ENCODE data around the gene LNX2. TPM values are rescaled to one million over a fixed set of nuclear protein-coding genes. Genes with fewer than 3 reads are reported as not detected.

LNX2 gene
- total RNA-seq, 2 donors from 2014 or later, result 13.9 to 15.6 TPM

DNA sequence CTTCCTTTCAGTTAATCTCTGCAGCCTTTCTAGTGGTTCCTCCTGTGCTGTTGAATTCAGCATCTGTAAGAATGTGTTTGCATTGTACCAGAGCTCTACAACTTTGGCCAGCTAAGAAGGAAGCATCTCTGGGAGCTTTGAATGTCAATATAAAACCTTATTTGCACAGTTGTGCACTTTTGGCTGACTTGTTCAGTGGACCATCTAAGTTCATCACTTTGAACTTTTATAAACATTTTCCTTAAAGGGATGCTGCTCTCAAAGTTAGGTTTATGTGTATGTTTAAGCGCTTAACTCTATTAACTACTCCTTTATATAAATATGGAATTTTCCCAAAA is 16.9 kb upstream of the LNX2 start:
- Histone ChIP-seq H3K4me1 (ENCODE audit: control insufficient read depth, insufficient read depth, low read length) (no peaks in the 10 kb centered on the region), H3K4me3 (ENCODE audit: low read length) (no peak overlapping the region), H3K27ac (ENCODE audit: low read depth, low read length) (no peak overlapping the region), H3K36me3 (ENCODE audit: control insufficient read depth, insufficient read depth, low read length) (peaks cover 6% of the 10 kb centered on the region), H3K27me3 (ENCODE audit: control insufficient read depth, insufficient read depth, low read length, poor library complexity, severe bottlenecking) (no peaks in the 10 kb centered on the region), H3K9ac (ENCODE audit: extremely low read depth, low read length, poor library complexity, severe bottlenecking) (no peak overlapping the region), H3K9me3 (ENCODE audit: control insufficient read depth, low read length) (no peaks in the 10 kb centered on the region)
- no peaks in the 10 kb centered on the region for H3K27me3 Mint-ChIP-seq (ENCODE audit: insufficient read depth)
- peaks cover 5% of the 10 kb centered on the region for H3K4me1 Mint-ChIP-seq
- peaks cover 8% of the 10 kb centered on the region for H3K36me3 Mint-ChIP-seq (ENCODE audit: low read depth)
- no peaks in the 10 kb centered on the region for H3K9me3 Mint-ChIP-seq
- H3K4me3 Mint-ChIP-seq, result no peak overlapping the region
- no peak overlapping the region for H3K27ac Mint-ChIP-seq
- WGBS, 2 experiments (ENCODE audit: insufficient coverage in 1 of 2, insufficient read length in 1 of 2), result no CpG with 5 or more reads among the region's 1 CpG
- no peak for DNase-seq
- TF ChIP-seq, protein P1, sequence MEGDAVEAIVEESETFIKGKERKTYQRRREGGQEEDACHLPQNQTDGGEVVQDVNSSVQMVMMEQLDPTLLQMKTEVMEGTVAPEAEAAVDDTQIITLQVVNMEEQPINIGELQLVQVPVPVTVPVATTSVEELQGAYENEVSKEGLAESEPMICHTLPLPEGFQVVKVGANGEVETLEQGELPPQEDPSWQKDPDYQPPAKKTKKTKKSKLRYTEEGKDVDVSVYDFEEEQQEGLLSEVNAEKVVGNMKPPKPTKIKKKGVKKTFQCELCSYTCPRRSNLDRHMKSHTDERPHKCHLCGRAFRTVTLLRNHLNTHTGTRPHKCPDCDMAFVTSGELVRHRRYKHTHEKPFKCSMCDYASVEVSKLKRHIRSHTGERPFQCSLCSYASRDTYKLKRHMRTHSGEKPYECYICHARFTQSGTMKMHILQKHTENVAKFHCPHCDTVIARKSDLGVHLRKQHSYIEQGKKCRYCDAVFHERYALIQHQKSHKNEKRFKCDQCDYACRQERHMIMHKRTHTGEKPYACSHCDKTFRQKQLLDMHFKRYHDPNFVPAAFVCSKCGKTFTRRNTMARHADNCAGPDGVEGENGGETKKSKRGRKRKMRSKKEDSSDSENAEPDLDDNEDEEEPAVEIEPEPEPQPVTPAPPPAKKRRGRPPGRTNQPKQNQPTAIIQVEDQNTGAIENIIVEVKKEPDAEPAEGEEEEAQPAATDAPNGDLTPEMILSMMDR (conservative IDR thresholded peaks at IDR 0.05), result no peak

DNA sequence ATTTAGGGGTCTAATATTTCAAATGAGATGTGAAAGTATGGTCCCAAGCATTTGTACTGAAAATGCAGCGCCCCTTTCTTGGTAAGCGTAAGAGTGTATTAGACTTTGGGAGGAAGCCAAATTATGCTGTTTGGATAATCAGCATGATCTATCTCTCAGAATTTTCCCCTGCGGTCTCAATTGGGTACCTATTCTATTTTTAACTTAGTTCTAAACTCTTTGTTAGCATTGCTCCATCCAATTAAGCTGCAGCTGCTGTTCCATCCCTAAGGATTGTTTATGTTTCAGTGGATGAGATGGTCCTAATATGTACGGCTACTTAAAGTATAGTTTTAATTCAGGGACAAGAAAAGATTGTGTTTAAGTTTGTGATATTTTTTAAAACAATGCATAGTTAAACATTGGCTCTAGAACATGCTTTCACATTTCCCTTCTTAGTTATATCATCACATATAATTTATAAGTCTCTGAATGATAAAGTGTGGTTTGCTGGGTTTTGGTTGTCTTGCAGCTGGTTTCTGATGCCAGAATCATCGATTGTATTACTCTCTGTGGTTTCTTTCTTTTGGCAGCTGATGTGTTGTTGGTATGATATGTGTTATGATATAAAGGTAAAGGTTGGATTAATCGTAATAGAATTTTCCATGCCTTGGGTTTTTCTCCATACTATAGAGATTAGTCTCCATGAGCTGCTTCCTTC is 16.4 kb upstream of the LNX2 start:
- no peak overlapping the region for H3K4me3 Mint-ChIP-seq
- no peaks in the 10 kb centered on the region for H3K9me3 Mint-ChIP-seq
- H3K36me3 Mint-ChIP-seq (ENCODE audit: low read depth), result peaks cover 10% of the 10 kb centered on the region
- no peaks in the 10 kb centered on the region for H3K27me3 Mint-ChIP-seq (ENCODE audit: insufficient read depth)
- H3K27me3 ChIP-seq (ENCODE audit: control insufficient read depth, insufficient read depth, low read length, poor library complexity, severe bottlenecking), result no peaks in the 10 kb centered on the region
- no peak overlapping the region for H3K27ac ChIP-seq (ENCODE audit: low read depth, low read length)
- H3K4me1 ChIP-seq (ENCODE audit: control insufficient read depth, insufficient read depth, low read length), result no peaks in the 10 kb centered on the region
- TF ChIP-seq, protein P1 (conservative IDR thresholded peaks at IDR 0.05), result no peak
- H3K36me3 ChIP-seq (ENCODE audit: control insufficient read depth, insufficient read depth, low read length), result peaks cover 7% of the 10 kb centered on the region
- H3K27ac Mint-ChIP-seq, result no peak overlapping the region
- H3K4me1 Mint-ChIP-seq, result peaks cover 5% of the 10 kb centered on the region
- H3K9ac ChIP-seq (ENCODE audit: extremely low read depth, low read length, poor library complexity, severe bottlenecking), result no peak overlapping the region
- no peak overlapping the region for H3K4me3 ChIP-seq (ENCODE audit: low read length)
- DNase-seq, result no peak
- no peaks in the 10 kb centered on the region for H3K9me3 ChIP-seq (ENCODE audit: control insufficient read depth, low read length)
- WGBS, 2 experiments (ENCODE audit: insufficient coverage in 1 of 2, insufficient read length in 1 of 2), result 91 to 100% methylated on average over 3 to 6 of the region's 6 CpGs

DNA sequence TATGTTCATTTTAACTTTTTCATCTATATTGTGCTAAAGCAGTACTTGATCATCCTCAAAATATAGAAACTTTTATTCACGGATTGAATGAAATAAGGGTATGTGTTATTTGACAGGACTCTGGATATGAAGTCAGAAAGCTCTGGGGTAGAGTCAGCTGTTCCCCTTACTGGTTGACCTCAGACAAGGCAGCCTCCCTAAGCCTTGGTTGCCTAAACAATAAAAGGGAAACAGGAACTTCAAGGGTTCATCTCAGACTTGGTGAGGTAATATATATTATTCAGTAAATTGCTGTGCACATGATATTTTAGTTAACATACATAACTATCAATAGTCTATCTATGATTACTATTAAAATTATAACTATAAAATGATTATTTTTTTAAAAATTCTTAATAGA is 14.9 kb upstream of the LNX2 start:
- WGBS, 2 experiments (ENCODE audit: insufficient coverage in 1 of 2, insufficient read length in 1 of 2), result 95% methylated on average over 1 of the region's 1 CpG; no CpG with 5 or more reads in 1 of the 2 experiments
- Mint-ChIP-seq H3K27ac (no peak overlapping the region), H3K36me3 (ENCODE audit: low read depth) (peaks cover 13% of the 10 kb centered on the region), H3K27me3 (ENCODE audit: insufficient read depth) (no peaks in the 10 kb centered on the region), H3K4me1 (peaks cover 5% of the 10 kb centered on the region), H3K4me3 (no peak overlapping the region), H3K9me3 (no peaks in the 10 kb centered on the region)
- H3K4me3 ChIP-seq (ENCODE audit: low read length), result no peak overlapping the region
- DNase-seq, result no peak
- no peaks in the 10 kb centered on the region for H3K27me3 ChIP-seq (ENCODE audit: control insufficient read depth, insufficient read depth, low read length, poor library complexity, severe bottlenecking)
- TF ChIP-seq, protein P1 (conservative IDR thresholded peaks at IDR 0.05), result no peak
- H3K4me1 ChIP-seq (ENCODE audit: control insufficient read depth, insufficient read depth, low read length), result no peaks in the 10 kb centered on the region
- H3K27ac ChIP-seq (ENCODE audit: low read depth, low read length), result no peak overlapping the region
- H3K36me3 ChIP-seq (ENCODE audit: control insufficient read depth, insufficient read depth, low read length), result peaks cover 7% of the 10 kb centered on the region
- no peaks in the 10 kb centered on the region for H3K9me3 ChIP-seq (ENCODE audit: control insufficient read depth, low read length)
- no peak overlapping the region for H3K9ac ChIP-seq (ENCODE audit: extremely low read depth, low read length, poor library complexity, severe bottlenecking)

All from endodermal cell (in vitro differentiated cells).